ENCODE measurements around the gene CYP2D6.

DNA sequence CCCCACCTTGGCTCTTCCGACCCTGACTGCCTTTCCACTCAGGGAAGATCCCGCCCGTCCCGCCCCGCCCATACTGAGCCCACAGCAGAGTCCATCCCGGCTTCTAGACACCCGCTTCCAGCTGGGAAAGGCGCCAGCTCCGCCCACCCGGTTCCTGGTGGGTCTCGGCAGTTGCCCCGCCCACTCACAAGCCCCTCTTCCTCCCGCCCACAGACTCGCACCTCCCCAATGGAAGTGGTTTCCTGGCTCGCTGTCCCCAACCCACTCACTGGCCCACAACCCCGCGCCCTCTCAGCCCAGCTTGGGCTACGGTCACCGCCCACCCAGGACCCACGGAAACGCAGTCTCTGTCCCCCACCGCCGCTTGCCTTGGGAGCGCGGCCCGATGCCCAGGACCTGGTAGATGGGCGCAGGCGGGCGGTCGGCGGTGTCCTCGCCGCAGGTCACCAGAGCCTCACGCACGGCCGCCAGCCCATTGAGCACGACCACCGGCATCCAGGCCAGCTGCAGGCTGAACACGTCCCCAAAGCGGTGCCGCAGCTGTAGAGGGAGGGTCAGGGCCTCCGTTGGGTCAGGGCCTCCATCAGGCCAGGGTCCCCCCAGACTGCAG, 22.2 kb upstream of the CYP2D6 start:
- no peak for TF ChIP-seq REST (IDR thresholded peaks at IDR 0.05; ENCODE audit: insufficient read depth in 1 of 2, low read depth in 2 of 2, low read length in 1 of 2)
- TF ChIP-seq CTCF (IDR thresholded peaks at IDR 0.05): no peak
- TF ChIP-seq POLR2AphosphoS5 (IDR thresholded peaks at IDR 0.05; ENCODE audit: low read depth, low read length): no peak
- no peak for TF ChIP-seq TCF7L2 (IDR thresholded peaks at IDR 0.05; ENCODE audit: low read depth, low read length)
- TF ChIP-seq SIN3A (IDR thresholded peaks at IDR 0.05; ENCODE audit: borderline replicate concordance, insufficient read depth, low read depth, low read length): no peak
